ENCODE results near the gene LCN1.

DNA sequence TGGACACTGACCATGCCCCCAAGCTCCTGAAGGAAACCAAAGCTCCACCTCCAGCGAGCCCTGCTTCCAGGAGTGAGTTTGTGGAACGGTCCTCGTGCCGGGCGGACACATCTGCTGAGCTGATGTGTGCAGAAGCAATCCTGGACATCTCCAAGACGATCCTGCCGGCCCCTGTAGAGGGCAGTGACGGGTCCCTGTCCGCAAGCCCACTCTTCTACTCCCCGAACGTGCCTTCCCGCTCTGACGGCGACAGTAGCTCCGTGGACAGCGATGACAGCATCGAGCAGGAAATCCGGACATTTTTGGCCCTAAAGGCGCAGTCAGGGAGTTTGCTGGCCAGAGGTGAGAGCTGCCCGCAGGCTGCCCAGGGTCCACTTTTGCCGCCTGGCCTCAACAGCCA is 35.4 kb upstream of the LCN1 start:
- TF ChIP-seq, protein P1, sequence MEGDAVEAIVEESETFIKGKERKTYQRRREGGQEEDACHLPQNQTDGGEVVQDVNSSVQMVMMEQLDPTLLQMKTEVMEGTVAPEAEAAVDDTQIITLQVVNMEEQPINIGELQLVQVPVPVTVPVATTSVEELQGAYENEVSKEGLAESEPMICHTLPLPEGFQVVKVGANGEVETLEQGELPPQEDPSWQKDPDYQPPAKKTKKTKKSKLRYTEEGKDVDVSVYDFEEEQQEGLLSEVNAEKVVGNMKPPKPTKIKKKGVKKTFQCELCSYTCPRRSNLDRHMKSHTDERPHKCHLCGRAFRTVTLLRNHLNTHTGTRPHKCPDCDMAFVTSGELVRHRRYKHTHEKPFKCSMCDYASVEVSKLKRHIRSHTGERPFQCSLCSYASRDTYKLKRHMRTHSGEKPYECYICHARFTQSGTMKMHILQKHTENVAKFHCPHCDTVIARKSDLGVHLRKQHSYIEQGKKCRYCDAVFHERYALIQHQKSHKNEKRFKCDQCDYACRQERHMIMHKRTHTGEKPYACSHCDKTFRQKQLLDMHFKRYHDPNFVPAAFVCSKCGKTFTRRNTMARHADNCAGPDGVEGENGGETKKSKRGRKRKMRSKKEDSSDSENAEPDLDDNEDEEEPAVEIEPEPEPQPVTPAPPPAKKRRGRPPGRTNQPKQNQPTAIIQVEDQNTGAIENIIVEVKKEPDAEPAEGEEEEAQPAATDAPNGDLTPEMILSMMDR (IDR thresholded peaks at IDR 0.05; ENCODE audit: low read depth, low read length, poor library complexity, severe bottlenecking), result no peak
- no peak for TF ChIP-seq EZH2phosphoT487 (IDR thresholded peaks at IDR 0.05; ENCODE audit: borderline replicate concordance, low read length)

Measured in DOHH2 (cell line).